HG02763 (cell line): ENCODE measurements around the gene ERCC4.
"Not testable (repeated sequence)": the region's sequence is repeated elsewhere in the genome, so short reads cannot be mapped to it uniquely, and the experiment has no call there.

Experiments
- ATAC-seq: cut with Tn5 transposase; IDR thresholded peaks from one replicate; pipeline ENCODE4 v1.9.1; 2021; ENCODE audit warnings: mild to moderate bottlenecking, moderate library complexity; ENCODE audit not compliant: unreplicated experiment

The ERCC4 gene

DNA sequence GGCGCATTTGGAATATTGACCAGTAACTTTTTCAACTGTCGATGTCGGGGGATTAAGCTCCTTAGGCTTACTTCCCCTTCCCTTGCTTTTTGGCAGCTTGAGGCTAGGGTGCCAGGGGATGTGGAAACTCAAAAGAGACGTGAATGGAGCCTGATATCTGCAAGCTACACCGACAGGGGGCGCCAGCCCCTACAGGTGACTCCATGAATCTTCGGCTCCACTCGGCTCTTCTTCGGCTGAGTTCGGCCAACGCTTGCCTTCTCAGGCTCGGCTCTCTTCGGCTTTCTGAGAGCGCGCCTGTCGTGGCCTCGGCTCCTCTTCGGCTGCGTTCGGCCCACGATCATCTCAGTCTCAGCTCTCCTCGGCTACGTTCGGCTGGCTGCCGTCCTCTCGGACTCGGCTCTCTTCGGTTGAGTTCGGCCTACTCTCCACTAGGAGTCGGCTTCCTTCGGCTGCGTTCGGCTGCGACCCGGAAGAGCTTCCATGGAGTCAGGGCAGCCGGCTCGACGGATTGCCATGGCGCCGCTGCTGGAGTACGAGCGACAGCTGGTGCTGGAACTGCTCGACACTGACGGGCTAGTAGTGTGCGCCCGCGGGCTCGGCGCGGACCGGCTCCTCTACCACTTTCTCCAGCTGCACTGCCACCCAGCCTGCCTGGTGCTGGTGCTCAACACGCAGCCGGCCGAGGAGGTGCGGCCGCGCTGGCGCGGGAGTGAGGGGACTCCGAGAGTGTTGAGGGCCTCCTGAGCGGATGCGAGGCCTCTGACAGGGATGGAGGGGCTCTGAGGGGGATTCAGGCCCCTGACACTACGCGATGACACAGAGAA, at the start of gene ERCC4:
ERCC4 (plus strand) TSS at position 472 of the 827 bp plus-strand sequence; CDS start at position 484, 12 bp downstream.
- peak; percentile 97 for ATAC-seq

DNA sequence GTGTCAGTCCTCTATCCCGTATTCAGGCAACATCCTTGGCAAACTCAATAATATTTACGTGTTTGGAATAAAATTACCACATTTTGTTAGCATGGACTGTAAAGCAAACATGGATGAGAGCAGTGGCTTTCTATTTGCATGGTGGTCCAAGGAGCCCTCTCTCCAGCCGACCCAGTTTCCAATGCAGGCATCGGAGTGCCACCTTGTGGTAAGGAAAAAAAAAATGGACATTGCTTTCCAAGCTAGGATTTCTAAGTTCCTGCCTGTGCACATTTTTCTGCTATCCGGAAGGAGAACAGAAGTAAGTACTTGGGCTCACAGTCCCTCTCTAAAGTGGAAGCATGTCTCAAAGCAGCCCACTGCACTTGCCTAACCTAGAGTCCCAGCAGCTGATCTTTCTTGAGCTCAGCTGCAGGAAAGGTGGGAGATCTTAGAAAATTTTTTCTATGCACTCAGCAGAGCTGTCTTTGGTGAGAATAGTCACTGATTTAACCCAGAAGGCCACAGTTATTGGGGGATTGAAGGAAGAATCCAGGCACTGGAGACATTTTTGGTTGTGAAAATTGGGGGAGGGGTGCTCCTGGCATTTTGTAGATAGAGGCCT, 46.0 kb upstream of the ERCC4 start:
- no peak for ATAC-seq

DNA sequence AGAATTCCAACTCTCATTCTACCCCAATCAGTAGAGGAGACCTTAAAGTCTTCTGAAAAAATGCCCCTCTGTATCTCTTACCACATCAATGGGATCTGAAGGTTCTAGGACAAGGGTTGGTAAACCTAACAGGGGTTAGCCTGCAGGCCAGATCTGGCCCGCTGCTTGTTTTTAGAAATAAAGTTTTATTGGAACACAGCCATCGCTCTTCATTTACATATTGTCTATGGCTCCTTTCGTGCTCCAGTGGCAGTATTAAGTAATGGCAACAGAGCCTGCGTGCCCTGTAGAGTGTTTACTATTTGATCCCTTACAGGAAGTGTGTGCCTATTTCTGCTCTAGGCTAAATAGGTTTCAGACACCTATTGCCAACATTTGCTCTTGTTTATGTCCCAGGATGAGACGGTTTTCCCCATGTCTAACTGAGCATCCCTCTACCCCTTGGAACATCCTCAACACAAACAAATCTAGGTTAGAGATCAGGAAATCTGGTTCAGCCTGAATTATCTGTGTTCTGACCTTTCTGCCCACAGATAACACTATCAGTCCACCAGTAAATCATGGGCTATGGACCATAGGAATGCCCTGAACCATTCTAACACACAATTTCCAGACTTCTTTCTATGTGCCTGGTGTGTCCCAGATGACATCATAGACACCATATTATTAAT, 44.2 kb upstream of the ERCC4 start:
- no peak for ATAC-seq

GRCh38 chr16:13883276-13883675, 36.7 kb upstream of the ERCC4 start:
- no peak for ATAC-seq

DNA sequence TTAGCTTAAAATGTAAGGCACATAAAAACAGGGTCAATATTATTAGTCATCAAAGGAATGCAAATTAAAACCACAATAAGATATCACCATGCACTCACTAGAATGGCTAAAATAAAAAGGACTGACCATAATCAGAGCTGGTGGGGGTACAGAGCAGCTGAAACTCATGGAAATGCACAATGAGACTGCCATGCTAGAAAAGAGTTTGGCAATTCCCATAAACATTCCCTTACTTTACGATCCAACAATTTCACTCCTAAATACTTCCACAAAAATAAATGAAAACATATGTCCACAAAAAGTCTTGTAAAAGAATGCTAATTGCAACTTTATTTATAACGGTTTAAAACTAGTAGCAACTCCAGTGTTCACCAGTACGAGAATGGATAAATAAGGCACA, 36.1 kb upstream of the ERCC4 start:
- no peak for ATAC-seq

- no peak for ATAC-seq
Observed at GRCh38 chr16:13885700-13886099, 34.3 kb upstream of the ERCC4 start.

GRCh38 chr16:13886608-13887007, 33.3 kb upstream of the ERCC4 start:
- ATAC-seq = no peak

DNA sequence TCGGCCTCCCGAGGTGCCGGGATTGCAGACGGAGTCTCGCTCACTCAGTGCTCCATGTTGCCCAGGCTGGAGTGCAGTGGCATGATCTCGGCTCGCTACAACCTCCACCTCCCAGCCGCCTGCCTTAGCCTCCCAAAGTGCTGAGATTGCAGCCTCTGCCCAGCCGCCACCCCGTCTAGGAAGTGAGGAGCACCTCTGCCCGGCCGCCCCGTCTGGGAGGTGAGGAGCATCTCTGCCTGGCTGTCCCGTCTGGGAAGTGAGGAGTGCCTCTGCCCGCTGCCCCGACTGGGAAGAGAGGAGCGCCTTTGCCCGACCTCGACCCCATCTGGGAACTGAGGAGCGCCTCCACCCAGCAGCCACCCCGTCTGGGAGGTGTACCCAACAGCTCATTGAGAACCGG, 30.6 kb upstream of the ERCC4 start:
- not testable (repeated sequence) for ATAC-seq

DNA sequence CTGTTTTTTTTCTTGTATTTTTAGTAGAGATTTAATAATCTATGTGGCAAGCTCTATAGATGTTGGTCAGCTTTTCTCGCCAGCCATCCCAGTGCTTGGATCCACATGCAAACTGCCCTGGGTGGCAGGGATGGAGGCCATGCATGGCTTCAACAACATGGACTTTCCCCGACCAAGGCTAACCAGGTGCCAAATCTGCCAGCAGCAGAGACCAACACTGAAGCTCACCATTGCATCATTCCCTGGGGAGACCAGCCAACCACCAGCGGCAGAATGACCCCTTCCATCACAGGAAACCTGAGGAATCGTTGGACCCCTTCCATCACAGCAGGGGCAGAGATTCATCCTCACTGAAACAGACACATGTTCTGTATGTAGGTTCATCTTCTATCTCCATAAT, 27.7 kb upstream of the ERCC4 start:
- no peak for ATAC-seq

DNA sequence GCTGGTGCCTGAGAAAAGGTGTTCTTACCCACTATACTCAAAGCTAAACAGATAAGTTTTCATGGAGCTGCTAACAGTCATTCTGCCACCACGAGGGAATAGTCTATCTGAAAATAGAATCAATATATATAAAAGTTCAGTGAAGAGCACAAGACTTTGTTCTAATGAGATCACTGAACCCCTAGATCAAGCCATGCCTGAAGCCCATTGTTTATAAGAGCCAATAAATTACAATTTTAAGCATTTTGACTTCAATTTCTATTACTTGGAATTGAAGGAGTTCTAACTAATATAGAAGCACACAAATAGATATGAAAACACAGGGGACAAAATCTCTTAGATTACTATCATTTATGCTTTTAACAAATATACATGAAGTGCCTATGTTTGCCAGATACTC, 24.4 kb upstream of the ERCC4 start:
- ATAC-seq = no peak

- no peak for ATAC-seq
Observed at GRCh38 chr16:13896543-13897182, 23.3 kb upstream of the ERCC4 start.

DNA sequence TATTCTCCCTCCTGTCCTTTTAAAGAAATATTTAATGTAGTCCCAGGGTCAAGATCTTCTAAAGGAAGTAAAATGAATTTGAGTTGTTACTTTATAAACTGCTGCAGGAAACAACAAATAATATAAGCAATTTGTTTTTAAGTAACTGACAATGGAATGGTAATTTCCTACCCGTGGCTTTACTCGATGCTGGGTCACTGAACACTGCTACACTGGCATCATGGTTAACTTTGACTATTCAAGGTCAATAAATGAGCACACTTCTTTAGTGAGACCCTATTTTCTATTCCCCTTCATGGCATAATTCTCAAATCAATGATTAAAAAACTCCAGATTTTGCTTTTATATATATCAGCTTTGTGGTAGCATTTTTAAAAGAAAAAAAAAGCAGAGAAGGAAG, 22.1 kb upstream of the ERCC4 start:
- ATAC-seq = no peak

DNA sequence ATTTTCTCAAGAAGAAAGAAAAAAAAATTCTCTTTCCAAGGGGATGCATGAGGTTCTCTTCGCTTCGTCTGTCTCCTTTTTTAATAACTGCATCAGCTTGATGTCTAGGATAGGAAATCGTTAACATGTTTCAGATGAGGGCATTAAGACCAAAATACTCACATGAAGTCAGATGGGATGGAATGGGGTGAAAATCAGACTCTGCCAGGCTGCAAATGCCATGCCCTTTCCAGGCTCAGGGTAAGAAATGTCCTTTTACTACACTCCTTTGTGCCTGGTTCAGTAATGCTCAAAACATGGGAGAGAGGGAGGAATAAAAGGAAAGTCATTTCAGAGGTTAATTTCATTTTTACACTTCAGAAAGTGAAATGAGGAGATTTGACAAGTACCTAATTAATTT, 21.7 kb upstream of the ERCC4 start:
- ATAC-seq = no peak

GRCh38 chr16:13902052-13902451, 17.9 kb upstream of the ERCC4 start:
- ATAC-seq = no peak

DNA sequence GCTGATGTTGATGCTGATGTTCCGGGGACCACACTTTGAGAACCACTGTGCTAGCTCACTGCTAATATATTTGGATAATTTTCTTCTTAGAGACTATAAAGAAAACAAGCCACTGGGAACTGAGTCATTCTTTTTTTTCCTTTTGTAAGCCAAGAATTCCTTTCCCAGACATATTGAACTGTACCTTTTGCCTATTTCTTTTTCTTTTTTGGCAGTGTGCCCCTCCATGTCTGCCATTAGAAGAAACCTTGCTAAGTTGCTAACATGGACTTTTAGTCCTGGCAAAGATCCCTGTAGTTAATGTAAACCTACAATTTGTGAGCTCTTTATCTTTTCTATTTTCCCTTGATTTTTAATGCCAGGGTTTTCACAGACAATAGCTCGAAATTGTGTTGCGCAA, 17.3 kb upstream of the ERCC4 start:
- no peak for ATAC-seq

- no peak for ATAC-seq
Observed at GRCh38 chr16:13904179-13904691, 15.7 kb upstream of the ERCC4 start.

GRCh38 chr16:13904822-13905221, 15.1 kb upstream of the ERCC4 start:
- not testable (repeated sequence) for ATAC-seq

DNA sequence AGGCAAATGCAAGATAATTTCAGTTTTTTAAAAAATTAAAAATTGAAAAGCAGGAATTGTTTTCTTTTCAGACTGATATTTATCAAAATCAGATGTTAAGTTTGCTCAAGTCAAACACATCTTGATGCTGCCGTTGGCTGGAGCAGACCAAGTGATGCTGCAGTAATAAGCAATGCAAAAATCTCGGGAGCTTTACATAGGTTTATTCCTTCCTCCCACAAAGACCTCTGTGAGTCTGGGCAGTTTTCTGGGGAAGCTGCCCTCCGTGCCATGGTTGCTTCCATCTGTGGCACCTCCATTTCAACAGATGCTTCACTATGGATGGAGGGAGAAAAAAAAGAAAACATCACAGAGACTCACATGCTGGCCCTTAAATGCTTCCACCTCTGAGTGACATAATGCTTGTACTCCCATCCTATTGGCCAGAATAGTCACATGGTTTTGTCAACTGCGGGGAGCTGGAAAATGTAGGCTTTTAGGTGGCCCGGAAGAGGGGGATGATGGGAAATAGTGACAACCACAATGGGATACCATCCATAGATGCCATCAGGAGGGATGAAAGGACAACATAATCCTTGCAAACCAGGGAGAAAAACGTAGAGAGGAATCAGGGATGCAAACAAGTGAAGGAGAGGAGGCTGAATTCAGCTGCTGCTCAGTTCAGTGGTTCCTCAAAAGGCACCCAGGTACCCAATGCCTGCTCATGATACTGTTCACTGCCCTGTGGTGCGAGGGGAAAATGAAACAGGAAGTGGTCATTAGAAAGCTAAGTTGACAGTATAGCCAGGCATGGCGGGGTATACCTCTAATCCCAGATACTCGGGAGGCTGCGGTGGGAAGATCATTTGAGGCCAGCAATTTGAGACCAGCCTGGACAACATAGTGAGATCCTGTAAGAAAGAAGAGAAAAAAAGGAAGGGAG, 13.5 kb upstream of the ERCC4 start:
- ATAC-seq = no peak

DNA sequence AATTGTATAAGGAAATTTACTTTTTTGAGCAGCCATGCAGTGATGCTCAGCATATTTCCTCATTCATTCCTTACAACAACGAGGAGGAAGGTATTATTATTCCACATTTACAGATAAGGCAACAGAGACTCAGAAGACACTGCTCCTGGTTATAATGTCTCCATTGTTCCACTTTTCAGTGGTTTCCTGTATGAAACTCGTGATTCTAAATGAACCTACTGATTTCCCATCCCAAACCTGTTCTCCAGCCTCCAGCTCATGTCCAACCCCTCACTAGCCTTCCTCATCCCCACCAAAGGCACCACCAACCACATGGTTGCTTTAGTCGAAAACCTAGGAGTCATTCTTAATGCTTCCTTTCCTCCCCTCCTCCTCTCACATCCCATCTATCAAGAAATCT, 12.5 kb upstream of the ERCC4 start:
- no peak for ATAC-seq

- no peak for ATAC-seq
Observed at GRCh38 chr16:13909069-13909468, 10.9 kb upstream of the ERCC4 start.
